Tibial nerve (tissue), 4 donors: ENCODE results near the gene PRKG2. TPM values are rescaled to one million over a fixed set of nuclear protein-coding genes. Genes with fewer than 3 reads are reported as not detected.

Experiments
- DNase-seq, 2 donors: peaks; one replicate each; pipeline ENCODE4 v3.0.0-alpha.2; 2019; ENCODE audit warnings: low spot score in 2 of 2
- H3K27ac ChIP-seq, 4 donors: fragments of 200-600 bp; sonication (generic) in 3 of 4; one replicate each; pipeline ENCODE4 v1.5.1; 2017 to 2019; ENCODE audit warnings: mild to moderate bottlenecking in 1 of 4
- H3K27me3 ChIP-seq, 2 donors: fragments of 200-600 bp; sonication (generic) in 1 of 2; one replicate each; pipeline versions ENCODE4 v1.5.1 to v1.6.0; 2017 to 2019
- H3K36me3 ChIP-seq, 3 donors: fragments of 200-600 bp; sonication (generic); one replicate each; pipeline ENCODE4 v1.5.1; 2018 to 2019
- H3K4me1 ChIP-seq, 4 donors: fragments of 200-600 bp; sonication (generic) in 3 of 4; one replicate each; pipeline ENCODE4 v1.5.1; 2017 to 2019
- H3K4me3 ChIP-seq, 4 donors: fragments of 200-600 bp; sonication (generic) in 3 of 4; one replicate each; pipeline ENCODE4 v1.5.1; 2017 to 2019; ENCODE audit warnings: mild to moderate bottlenecking in 1 of 4, moderate library complexity in 1 of 4
- H3K9me3 ChIP-seq, 4 donors: fragments of 200-600 bp; sonication (generic) in 3 of 4; one replicate each; pipeline ENCODE4 v1.5.1; 2017 to 2019
- EP300 ChIP-seq, 2 donors: sonication (generic); formaldehyde crosslinking; IDR thresholded peaks; one replicate each; pipeline ENCODE4 v1.6.1; 2017; ENCODE audit warnings: antibody characterized with exemption in 2 of 2, mild to moderate bottlenecking in 1 of 2
- POLR2A ChIP-seq, 2 donors: fragments of 450-650 bp; IDR thresholded peaks; one replicate each; pipeline ENCODE4 v1.6.1; 2017; ENCODE audit warnings: antibody characterized with exemption in 2 of 2, mild to moderate bottlenecking in 2 of 2, moderate library complexity in 2 of 2
- WGBS, 2 donors: methylation state at CpG; one replicate each; pipeline ENCODE4 v1.1.5; 2018; 5-methylcytosine and 5-hydroxymethylcytosine counted together
- total RNA-seq, 4 donors: library from RNA; depleted of rRNA; stranded (reverse); fragments of >200 nt; gene quantifications; one replicate each; pipeline ENCODE4 v1.1.0, GENCODE V29; 2016
- TF ChIP-seq, protein P1 (sequence below), 5 experiments: fragments of 200-600 bp in 3 of 5; fragments of 450-650 bp in 2 of 5; sonication (generic) in 3 of 5; IDR thresholded peaks; one replicate each; pipeline ENCODE4 v1.5.1; 2016 to 2019; ENCODE audit warnings: antibody characterized with exemption in 5 of 5, mild to moderate bottlenecking in 3 of 5, moderate library complexity in 2 of 5

The PRKG2 gene
- total RNA-seq, 4 donors from 2014 or later = 0.30 to 4.4 (median 2.4) TPM

DNA sequence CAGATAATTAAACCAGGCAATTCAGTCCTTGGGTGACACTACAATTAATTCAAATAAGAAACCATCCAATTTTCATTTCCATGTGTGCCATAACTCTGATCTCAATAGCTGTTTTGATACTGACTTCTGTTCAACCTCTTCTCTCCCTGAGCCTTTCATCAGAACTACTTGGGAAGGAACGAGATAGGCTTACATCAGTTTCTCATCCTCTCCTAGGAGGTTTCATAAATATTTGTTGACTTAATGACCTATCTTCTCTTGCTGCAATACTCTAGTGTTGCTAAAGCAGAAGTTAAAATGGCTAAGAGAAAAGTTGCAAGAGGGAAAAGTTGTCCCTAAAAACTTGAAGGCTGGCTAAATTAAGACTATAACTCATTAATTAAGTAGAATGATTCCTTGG, 41.8 kb downstream of the PRKG2 start:
- Histone ChIP-seq H3K36me3 (no peaks in the 10 kb centered on the region), H3K27me3 (no peaks in the 10 kb centered on the region), H3K9me3 (peaks cover 0 to 6% (median 0%) of the 10 kb centered on the region in 4 donors), H3K4me1 (no peaks in the 10 kb centered on the region), H3K27ac (no peak overlapping the region), H3K4me3 (no peak overlapping the region)
- no peak for DNase-seq
- TF ChIP-seq EP300 (IDR thresholded peaks at IDR 0.05) (no peak), POLR2A (IDR thresholded peaks at IDR 0.05) (no peak)
- TF ChIP-seq, protein P1, sequence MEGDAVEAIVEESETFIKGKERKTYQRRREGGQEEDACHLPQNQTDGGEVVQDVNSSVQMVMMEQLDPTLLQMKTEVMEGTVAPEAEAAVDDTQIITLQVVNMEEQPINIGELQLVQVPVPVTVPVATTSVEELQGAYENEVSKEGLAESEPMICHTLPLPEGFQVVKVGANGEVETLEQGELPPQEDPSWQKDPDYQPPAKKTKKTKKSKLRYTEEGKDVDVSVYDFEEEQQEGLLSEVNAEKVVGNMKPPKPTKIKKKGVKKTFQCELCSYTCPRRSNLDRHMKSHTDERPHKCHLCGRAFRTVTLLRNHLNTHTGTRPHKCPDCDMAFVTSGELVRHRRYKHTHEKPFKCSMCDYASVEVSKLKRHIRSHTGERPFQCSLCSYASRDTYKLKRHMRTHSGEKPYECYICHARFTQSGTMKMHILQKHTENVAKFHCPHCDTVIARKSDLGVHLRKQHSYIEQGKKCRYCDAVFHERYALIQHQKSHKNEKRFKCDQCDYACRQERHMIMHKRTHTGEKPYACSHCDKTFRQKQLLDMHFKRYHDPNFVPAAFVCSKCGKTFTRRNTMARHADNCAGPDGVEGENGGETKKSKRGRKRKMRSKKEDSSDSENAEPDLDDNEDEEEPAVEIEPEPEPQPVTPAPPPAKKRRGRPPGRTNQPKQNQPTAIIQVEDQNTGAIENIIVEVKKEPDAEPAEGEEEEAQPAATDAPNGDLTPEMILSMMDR (IDR thresholded peaks at IDR 0.05) = no peak
- 35 to 39% methylated on average over 1 of the region's 1 CpG for WGBS, 2 donors

DNA sequence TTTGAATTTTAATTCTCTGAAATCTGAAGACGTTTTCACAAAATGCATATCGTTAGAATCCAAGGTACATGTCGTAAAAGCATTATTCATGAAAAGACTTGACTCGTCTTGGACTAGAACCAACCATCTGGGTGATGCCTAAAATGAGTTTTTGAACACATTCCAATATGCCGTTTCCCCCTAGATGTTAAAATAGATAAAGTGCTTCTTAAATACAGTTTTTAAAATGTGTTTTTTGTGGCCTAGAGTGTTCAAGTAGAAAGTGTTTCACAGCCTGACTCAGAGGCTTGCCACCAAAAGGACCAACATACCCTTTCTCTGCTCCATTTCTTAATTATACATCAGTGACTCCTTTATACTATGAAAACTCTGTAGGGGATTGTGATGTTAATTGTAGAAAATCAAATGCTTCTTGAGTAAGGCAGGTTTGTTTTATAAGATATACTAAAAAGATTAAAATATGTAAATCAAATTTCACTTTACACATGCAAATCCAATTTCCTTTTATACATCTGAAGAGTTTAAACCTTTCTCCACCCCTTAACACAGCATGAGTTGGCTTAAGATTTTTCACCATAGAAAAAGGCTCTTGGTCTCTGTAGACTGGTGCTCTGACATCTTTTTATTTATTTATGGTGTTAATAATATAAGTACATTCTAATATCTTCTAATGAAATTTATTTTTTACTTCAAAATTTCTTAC, 48.4 kb downstream of the PRKG2 start:
- H3K36me3 ChIP-seq = no peaks in the 10 kb centered on the region
- no peaks in the 10 kb centered on the region for H3K27me3 ChIP-seq
- DNase-seq = no peak
- WGBS, 2 donors = 32 to 38% methylated on average over 5 of the region's 5 CpGs
- H3K27ac ChIP-seq = no peak overlapping the region
- H3K4me1 ChIP-seq = no peaks in the 10 kb centered on the region
- TF ChIP-seq EP300 (IDR thresholded peaks at IDR 0.05) = no peak
- TF ChIP-seq, protein P1 (IDR thresholded peaks at IDR 0.05) = no peak
- TF ChIP-seq POLR2A (IDR thresholded peaks at IDR 0.05) = no peak
- no peak overlapping the region for H3K4me3 ChIP-seq
- no peaks in the 10 kb centered on the region for H3K9me3 ChIP-seq

DNA sequence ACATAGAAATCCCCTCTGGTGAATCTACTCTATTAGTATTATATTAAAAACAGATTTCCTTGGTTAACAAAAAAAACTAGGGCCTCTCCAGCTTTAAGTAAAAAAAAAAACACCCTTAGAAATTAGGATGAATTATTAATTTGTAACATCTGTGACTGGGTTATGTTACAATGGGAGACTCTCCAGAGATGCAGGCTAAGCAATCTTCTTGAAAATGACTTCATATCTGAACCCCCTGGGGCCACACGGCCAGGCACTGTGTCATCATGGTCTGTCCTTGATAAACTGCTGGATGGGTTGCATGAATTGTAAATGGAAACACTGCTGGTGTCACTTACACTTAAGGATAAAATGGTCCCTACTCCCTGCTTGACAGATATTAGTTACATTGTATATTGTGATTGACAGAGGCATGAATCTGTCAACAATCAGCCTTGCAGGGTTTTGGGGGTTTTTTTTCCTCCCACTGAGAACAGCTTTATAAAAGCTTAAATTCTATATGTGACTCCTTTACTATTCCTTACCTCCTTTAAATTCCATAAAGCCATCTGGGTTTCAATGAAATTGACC, 49.1 kb downstream of the PRKG2 start:
- H3K9me3 ChIP-seq = no peaks in the 10 kb centered on the region
- 18 to 31% methylated on average over 1 of the region's 1 CpG for WGBS, 2 donors
- no peaks in the 10 kb centered on the region for H3K27me3 ChIP-seq
- H3K36me3 ChIP-seq = no peaks in the 10 kb centered on the region
- DNase-seq = no peak
- no peaks in the 10 kb centered on the region for H3K4me1 ChIP-seq
- no peak for TF ChIP-seq EP300 (IDR thresholded peaks at IDR 0.05)
- no peak for TF ChIP-seq POLR2A (IDR thresholded peaks at IDR 0.05)
- TF ChIP-seq, protein P1 (IDR thresholded peaks at IDR 0.05) = no peak
- H3K27ac ChIP-seq = no peak overlapping the region
- no peak overlapping the region for H3K4me3 ChIP-seq

DNA sequence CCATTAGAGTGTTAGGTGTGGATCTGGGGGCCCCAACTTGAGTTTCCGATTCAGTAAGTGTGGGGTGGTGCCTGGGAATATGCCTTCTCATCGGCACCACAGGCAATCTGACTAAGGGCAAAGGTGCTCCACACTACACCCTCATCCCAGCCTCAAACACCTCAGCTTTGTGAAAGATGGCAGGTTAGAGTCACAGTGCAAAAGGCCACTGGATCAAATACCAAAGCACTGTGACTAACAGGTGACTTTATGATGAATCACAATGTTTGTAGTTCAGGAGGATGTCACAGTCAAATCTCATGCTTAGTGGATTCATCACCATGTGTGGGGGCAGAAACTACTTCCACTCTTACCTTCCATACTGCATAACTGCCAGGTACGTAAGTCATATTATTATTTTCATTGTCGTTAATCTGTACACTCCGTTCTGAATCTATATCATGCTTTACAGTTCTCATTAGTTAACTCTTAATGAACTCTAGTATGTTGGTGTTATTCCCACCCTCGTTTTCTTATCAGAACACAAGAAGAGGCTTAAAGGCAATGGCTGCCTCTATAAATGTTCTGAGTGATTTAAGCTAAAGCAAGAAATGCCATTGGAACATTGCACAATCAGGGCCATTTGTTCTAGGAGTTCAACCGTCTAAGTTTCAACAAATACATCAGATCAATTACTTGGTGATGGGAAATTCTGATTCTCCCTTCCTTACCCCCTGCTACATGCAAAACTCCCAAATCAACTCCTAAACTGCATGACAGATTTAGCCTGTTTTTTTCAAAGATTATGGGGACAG, 50.2 kb downstream of the PRKG2 start:
- no peaks in the 10 kb centered on the region for H3K4me1 ChIP-seq
- 80 to 89% methylated on average over 7 of the region's 7 CpGs for WGBS, 2 donors
- H3K27me3 ChIP-seq = no peaks in the 10 kb centered on the region
- no peak overlapping the region for H3K27ac ChIP-seq
- TF ChIP-seq POLR2A (IDR thresholded peaks at IDR 0.05) = no peak
- TF ChIP-seq EP300 (IDR thresholded peaks at IDR 0.05) = no peak
- TF ChIP-seq, protein P1 (IDR thresholded peaks at IDR 0.05) = no peak
- no peaks in the 10 kb centered on the region for H3K9me3 ChIP-seq
- DNase-seq = no peak
- no peaks in the 10 kb centered on the region for H3K36me3 ChIP-seq
- no peak overlapping the region for H3K4me3 ChIP-seq

DNA sequence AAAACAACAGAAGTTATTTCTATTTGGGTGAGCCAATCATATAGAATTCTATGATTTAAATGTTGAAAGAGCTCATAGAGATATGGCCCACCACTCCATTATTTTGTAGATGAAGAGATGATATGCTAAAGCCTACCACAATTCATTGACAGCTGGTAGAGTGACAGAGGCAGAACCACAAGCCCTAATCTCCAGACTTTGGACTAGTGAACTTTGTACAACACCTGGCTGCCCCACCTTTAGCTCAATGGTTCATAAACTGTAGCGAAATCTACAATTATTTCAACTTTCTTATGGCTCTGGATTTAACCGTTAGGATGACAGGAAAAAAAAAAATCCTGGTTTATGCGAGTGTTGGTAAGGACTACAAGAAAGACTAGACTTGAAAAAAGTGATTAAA, 50.9 kb downstream of the PRKG2 start:
- H3K4me3 ChIP-seq = no peak overlapping the region
- H3K4me1 ChIP-seq = no peaks in the 10 kb centered on the region
- no peak for TF ChIP-seq POLR2A (IDR thresholded peaks at IDR 0.05)
- no peak for TF ChIP-seq EP300 (IDR thresholded peaks at IDR 0.05)
- TF ChIP-seq, protein P1 (IDR thresholded peaks at IDR 0.05) = no peak
- DNase-seq = no peak
- H3K9me3 ChIP-seq = no peaks in the 10 kb centered on the region
- H3K27ac ChIP-seq = no peak overlapping the region
- no peaks in the 10 kb centered on the region for H3K27me3 ChIP-seq
- H3K36me3 ChIP-seq = no peaks in the 10 kb centered on the region
- WGBS, 2 donors = 78 to 87% methylated on average over 3 of the region's 3 CpGs
